Gastrocnemius medialis (tissue), 4 donors: ENCODE data around the gene NRCAM.

Experiments used
- POLR2A ChIP-seq, 2 donors: fragments of 450-650 bp; IDR thresholded peaks; one replicate each; pipeline ENCODE4 v1.6.1; 2017; ENCODE audit warnings: antibody characterized with exemption in 2 of 2, mild to moderate bottlenecking in 2 of 2, moderate library complexity in 2 of 2
- TF ChIP-seq, protein P1 (sequence below), 5 experiments: fragments of 450-650 bp in 3 of 5; fragments of 200-600 bp in 2 of 5; sonication (generic) in 2 of 5; IDR thresholded peaks in 4 of 5; conservative IDR thresholded peaks in 1 of 5; 1 replicate in 4 of 5; 2 replicates in 1 of 5; pipeline ENCODE4 v1.5.1; 2016 to 2019; ENCODE audit warnings: antibody characterized with exemption in 5 of 5, mild to moderate bottlenecking in 3 of 5, moderate library complexity in 3 of 5

DNA sequence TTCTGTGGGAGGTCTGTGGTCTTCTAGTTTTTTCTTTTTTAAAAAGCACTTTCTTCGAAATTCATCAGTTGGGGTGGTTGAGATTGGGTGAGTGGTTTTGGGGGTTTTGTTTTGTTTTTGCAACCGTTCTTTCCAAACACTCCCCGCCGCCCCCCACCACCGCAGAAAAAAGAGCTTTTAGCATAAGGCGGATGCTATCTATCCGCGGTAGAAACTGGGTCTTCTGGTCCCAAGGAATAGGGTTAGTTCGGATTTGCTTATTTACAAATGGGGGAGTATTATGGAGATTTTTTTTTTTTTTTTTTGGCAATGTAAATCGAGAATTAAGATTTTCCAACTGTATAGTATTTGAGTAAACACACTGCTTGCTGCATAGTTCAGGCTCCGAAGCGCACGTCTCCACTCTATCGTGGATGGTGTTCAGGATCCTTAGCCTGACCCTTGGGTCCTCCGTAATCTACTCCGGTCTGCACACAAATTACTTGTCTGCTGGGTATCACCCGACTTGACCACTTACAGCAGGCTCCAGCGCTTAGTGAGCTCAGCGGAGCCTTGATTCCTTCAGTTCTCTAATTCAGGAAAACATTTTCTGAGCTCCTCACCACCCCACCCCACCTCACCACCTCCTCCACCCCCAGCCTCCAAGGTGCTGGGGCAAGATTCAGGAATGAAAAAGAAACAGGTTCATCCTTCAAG, 757 bp upstream of the NRCAM start:
- TF ChIP-seq, protein P1, sequence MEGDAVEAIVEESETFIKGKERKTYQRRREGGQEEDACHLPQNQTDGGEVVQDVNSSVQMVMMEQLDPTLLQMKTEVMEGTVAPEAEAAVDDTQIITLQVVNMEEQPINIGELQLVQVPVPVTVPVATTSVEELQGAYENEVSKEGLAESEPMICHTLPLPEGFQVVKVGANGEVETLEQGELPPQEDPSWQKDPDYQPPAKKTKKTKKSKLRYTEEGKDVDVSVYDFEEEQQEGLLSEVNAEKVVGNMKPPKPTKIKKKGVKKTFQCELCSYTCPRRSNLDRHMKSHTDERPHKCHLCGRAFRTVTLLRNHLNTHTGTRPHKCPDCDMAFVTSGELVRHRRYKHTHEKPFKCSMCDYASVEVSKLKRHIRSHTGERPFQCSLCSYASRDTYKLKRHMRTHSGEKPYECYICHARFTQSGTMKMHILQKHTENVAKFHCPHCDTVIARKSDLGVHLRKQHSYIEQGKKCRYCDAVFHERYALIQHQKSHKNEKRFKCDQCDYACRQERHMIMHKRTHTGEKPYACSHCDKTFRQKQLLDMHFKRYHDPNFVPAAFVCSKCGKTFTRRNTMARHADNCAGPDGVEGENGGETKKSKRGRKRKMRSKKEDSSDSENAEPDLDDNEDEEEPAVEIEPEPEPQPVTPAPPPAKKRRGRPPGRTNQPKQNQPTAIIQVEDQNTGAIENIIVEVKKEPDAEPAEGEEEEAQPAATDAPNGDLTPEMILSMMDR (IDR thresholded peaks at IDR 0.05 in 4 of 5, conservative IDR thresholded peaks at IDR 0.05 in 1 of 5), result no peak
- TF ChIP-seq POLR2A (IDR thresholded peaks at IDR 0.05), result no peak
